CD14-positive monocyte (primary cell): ENCODE measurements around the gene BICRAL. TPM values are rescaled to one million over a fixed set of nuclear protein-coding genes. Genes with fewer than 3 reads are reported as not detected.
"Not testable (repeated sequence)": the region's sequence is repeated elsewhere in the genome, so short reads cannot be mapped to it uniquely, and the experiment has no call there.

Experiments used
- DNase-seq, 3 donors: peaks; one replicate each; pipeline ENCODE4 v3.0.0-alpha.2; 2011 to 2022
- H2AFZ ChIP-seq: 2 replicates; pipeline ENCODE4 v1.6.0; 2012; ENCODE audit warnings: mild to moderate bottlenecking, low read depth, low read length, inconsistent platforms; ENCODE audit not compliant: insufficient read depth, poor library complexity, severe bottlenecking
- H3K27ac ChIP-seq, 2 donors: 1 replicate in 1 of 2; 2 replicates in 1 of 2; pipeline ENCODE4 v1.5.1; 2012 to 2013; ENCODE audit warnings: low read length in 2 of 2, control low read depth in 1 of 2, inconsistent platforms in 1 of 2, low read depth in 1 of 2, mild to moderate bottlenecking in 1 of 2
- H3K27me3 ChIP-seq, 2 donors: one replicate each; pipeline versions ENCODE4 v1.6.0 to v1.6.1; 2011 to 2013; ENCODE audit warnings: low read length in 2 of 2; ENCODE audit not compliant: control insufficient read depth in 2 of 2, insufficient read depth in 2 of 2
- H3K36me3 ChIP-seq, 2 donors: replicated peaks in 1 of 2; 1 replicate in 1 of 2; 2 replicates in 1 of 2; pipeline versions ENCODE4 v1.5.1 to v1.6.1; 2012 to 2013; ENCODE audit warnings: low read length in 2 of 2, control low read depth in 1 of 2, inconsistent platforms in 1 of 2, mild to moderate bottlenecking in 1 of 2; ENCODE audit not compliant: insufficient read depth in 2 of 2, control insufficient read depth in 1 of 2
- H3K4me1 ChIP-seq, 2 donors: 1 replicate in 1 of 2; 2 replicates in 1 of 2; pipeline versions ENCODE4 v1.5.1 to v1.6.1; 2012 to 2013; ENCODE audit warnings: low read length in 2 of 2, control low read depth in 1 of 2, inconsistent platforms in 1 of 2, mild to moderate bottlenecking in 1 of 2, moderate library complexity in 1 of 2; ENCODE audit not compliant: insufficient read depth in 2 of 2, control insufficient read depth in 1 of 2
- H3K4me2 ChIP-seq: replicated peaks from 2 replicates; pipeline ENCODE3; 2012; ENCODE audit warnings: low read length, moderate library complexity, mild to moderate bottlenecking; ENCODE audit not compliant: poor library complexity, severe bottlenecking; ENCODE audit errors: extremely low read depth
- H3K4me3 ChIP-seq, 3 experiments: fragments of 200-600 bp in 1 of 3; sonication (generic) in 1 of 3; replicated peaks in 1 of 3; 1 replicate in 2 of 3; 2 replicates in 1 of 3; pipeline ENCODE4 v1.5.1; 2011 to 2013; ENCODE audit warnings: low read length in 3 of 3, mild to moderate bottlenecking in 3 of 3, control low read depth in 2 of 3, low read depth in 2 of 3, inconsistent platforms in 1 of 3, moderate library complexity in 1 of 3
- H3K79me2 ChIP-seq: 2 replicates; pipeline ENCODE4 v1.6.0; 2012; ENCODE audit warnings: mild to moderate bottlenecking, control low read depth, inconsistent platforms, low read length, moderate library complexity; ENCODE audit not compliant: insufficient read depth
- H3K9ac ChIP-seq: 2 replicates; pipeline ENCODE4 v1.6.0; 2017; ENCODE audit warnings: low read length, mild to moderate bottlenecking; ENCODE audit not compliant: insufficient read depth, poor library complexity, severe bottlenecking
- H3K9me3 ChIP-seq, 2 donors: replicated peaks in 1 of 2; 1 replicate in 1 of 2; 2 replicates in 1 of 2; pipeline versions ENCODE4 v1.5.1 to v1.6.1; 2012 to 2013; ENCODE audit warnings: low read length in 2 of 2, control low read depth in 1 of 2; ENCODE audit not compliant: control insufficient read depth in 1 of 2, insufficient read depth in 1 of 2
- H4K20me1 ChIP-seq: 2 replicates; pipeline ENCODE4 v1.6.0; 2012; ENCODE audit warnings: mild to moderate bottlenecking, low read length, control low read depth, moderate library complexity; ENCODE audit not compliant: insufficient read depth
- H3K27ac Mint-ChIP-seq, 7 donors: one replicate each; pipeline ENCODE4 v1.8.0; 2020; ENCODE audit warnings: mild to moderate bottlenecking in 7 of 7, mixed read lengths in 7 of 7, moderate library complexity in 6 of 7, inconsistent platforms in 2 of 7
- H3K27me3 Mint-ChIP-seq, 3 donors: one replicate each; pipeline ENCODE4 v1.8.0; 2021 to 2022; ENCODE audit warnings: low read depth in 3 of 3, mild to moderate bottlenecking in 3 of 3, mixed read lengths in 3 of 3, moderate library complexity in 3 of 3, inconsistent platforms in 1 of 3
- H3K36me3 Mint-ChIP-seq, 2 donors: one replicate each; pipeline ENCODE4 v1.8.0; 2020; ENCODE audit warnings: mixed read lengths in 2 of 2, inconsistent platforms in 1 of 2, mild to moderate bottlenecking in 1 of 2
- H3K4me1 Mint-ChIP-seq: one replicate; pipeline ENCODE4 v1.8.0; 2020; ENCODE audit warnings: mild to moderate bottlenecking, mixed read lengths
- H3K4me3 Mint-ChIP-seq, 2 donors: one replicate each; pipeline ENCODE4 v1.8.0; 2020; ENCODE audit warnings: mild to moderate bottlenecking in 2 of 2, mixed read lengths in 2 of 2, moderate library complexity in 1 of 2
- H3K9me3 Mint-ChIP-seq, 7 donors: one replicate each; pipeline ENCODE4 v1.8.0; 2020 to 2022; ENCODE audit warnings: mixed read lengths in 7 of 7, mild to moderate bottlenecking in 6 of 7, moderate library complexity in 6 of 7, inconsistent platforms in 2 of 7
- WGBS: methylation state at CpG from one replicate; pipeline ENCODE4 v1.1.5; 2013; ENCODE audit warnings: missing lambda C conversion rate; ENCODE audit not compliant: insufficient coverage; 5-methylcytosine and 5-hydroxymethylcytosine counted together
- intact Hi-C, 2 donors: fragments of 100-400 bp; cut with micrococcal nuclease; formaldehyde crosslinking; loops; one replicate each; pipeline versions ENCODE4 v1.15.0 to v1.15.1; 2023
- polyA plus RNA-seq, 3 donors: library from polyadenylated mRNA; depleted of rRNA in 1 of 3; unstranded in 2 of 3; stranded (reverse) in 1 of 3; fragments of 300-500 nt in 2 of 3; fragments of >200 nt in 1 of 3; fragmentation: Illumina TruSeq in 2 of 3; gene quantifications; 1 replicate in 2 of 3; 2 replicates in 1 of 3; pipeline ENCODE4 v1.2.3, GENCODE V29; 2012 to 2021
- TF ChIP-seq, protein P1 (sequence below): fragments of 200-600 bp; IDR thresholded peaks from one replicate; pipeline ENCODE4 v1.8.0; 2022; ENCODE audit warnings: antibody characterized with exemption, mild to moderate bottlenecking

BICRAL gene
- polyA plus RNA-seq, 3 donors: 1.6 to 14.6 (median 2.2) TPM

DNA sequence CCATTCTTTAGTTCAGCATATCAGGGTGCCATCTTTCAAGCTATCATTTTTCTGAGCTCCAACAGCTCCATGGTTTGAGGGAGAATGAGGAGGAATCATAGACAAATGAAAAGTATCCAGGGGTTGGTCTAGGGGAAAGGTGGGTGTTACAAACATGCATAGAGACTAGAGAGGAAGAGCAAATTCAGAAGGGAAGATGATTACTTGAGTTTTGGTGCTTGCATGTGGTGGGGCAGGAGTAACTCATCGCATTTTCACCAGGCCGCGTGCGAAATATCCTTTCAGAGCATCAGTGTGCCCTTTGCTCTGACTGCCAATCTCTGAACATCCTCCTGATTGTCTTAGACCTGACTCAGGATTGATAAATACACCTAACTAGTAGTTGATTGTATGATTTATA, 7.7 kb upstream of the BICRAL start:
- Mint-ChIP-seq H3K27me3 (peaks cover 9 to 14% (median 10%) of the 10 kb centered on the region in 3 donors), H3K27ac (peak overlapping the region; percentile 95 to 99 (median 98)), H3K4me3 (peak overlapping the region; percentile 82 to 89), H3K9me3 (peaks cover 0 to 2% (median 0%) of the 10 kb centered on the region in 7 donors), H3K4me1 (peaks cover 56% of the 10 kb centered on the region), H3K36me3 (peaks cover 0 to 17% of the 10 kb centered on the region in 2 donors)
- peak overlapping the region in 2 of 3 experiments; percentile 71 to 78 for H3K4me3 ChIP-seq
- no CpG with 5 or more reads among the region's 4 CpGs for WGBS
- intact Hi-C loops: no loop called here
- H3K4me2 ChIP-seq: peak overlapping the region; percentile 83
- peak overlapping the region; percentile 74 for H3K9ac ChIP-seq
- TF ChIP-seq, protein P1, sequence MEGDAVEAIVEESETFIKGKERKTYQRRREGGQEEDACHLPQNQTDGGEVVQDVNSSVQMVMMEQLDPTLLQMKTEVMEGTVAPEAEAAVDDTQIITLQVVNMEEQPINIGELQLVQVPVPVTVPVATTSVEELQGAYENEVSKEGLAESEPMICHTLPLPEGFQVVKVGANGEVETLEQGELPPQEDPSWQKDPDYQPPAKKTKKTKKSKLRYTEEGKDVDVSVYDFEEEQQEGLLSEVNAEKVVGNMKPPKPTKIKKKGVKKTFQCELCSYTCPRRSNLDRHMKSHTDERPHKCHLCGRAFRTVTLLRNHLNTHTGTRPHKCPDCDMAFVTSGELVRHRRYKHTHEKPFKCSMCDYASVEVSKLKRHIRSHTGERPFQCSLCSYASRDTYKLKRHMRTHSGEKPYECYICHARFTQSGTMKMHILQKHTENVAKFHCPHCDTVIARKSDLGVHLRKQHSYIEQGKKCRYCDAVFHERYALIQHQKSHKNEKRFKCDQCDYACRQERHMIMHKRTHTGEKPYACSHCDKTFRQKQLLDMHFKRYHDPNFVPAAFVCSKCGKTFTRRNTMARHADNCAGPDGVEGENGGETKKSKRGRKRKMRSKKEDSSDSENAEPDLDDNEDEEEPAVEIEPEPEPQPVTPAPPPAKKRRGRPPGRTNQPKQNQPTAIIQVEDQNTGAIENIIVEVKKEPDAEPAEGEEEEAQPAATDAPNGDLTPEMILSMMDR: no peak
- no peaks in the 10 kb centered on the region for H3K79me2 ChIP-seq
- peaks cover 32 to 49% of the 10 kb centered on the region in 2 donors for H3K4me1 ChIP-seq
- no peak for DNase-seq
- no peaks in the 10 kb centered on the region for H4K20me1 ChIP-seq
- peaks cover 0 to 5% of the 10 kb centered on the region in 2 donors for H3K27me3 ChIP-seq
- no peaks in the 10 kb centered on the region for H3K9me3 ChIP-seq
- H3K36me3 ChIP-seq: no peaks in the 10 kb centered on the region
- H3K27ac ChIP-seq: peak overlapping the region; percentile 86 to 97
- peak overlapping the region; percentile 6 for H2AFZ ChIP-seq

DNA sequence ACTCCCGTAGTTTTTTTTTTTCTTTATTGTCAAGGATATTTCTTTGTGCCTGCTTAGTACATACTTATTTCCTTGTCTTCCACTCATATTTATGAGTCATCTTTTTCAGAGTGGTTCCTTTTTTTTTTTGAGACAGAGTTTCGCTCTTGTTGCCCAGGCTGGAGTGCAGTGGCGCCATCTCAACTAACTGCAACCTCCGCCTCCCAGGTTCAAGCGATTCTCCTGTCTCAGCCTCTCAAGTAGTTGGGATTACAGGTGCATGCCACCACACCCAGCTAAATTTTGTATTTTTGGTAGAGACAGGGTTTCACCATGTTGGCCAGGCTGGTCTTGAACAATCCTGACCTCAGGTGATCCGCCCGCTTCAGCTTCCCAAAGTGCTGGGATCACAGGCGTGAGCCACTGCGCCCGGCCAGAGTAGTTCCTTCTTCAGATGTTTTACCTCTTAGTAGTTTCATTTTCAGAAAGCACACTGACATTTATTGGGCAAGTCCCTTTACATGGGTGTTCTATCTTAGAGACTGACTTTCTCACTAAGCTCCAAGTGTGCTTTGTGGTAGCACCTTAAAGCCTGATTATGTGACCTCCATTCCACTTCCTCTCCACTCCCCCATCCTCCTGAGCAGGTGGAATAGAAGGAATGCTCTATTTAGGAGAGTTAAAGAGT, 6.9 kb upstream of the BICRAL start:
- H3K79me2 ChIP-seq, H3K9me3 Mint-ChIP-seq, intact Hi-C loops, H3K36me3 ChIP-seq, H3K27me3 ChIP-seq, H4K20me1 ChIP-seq, H3K9me3 ChIP-seq: not testable (repeated sequence)
- Histone ChIP-seq H3K4me3 (peak overlapping the region; percentile 26 to 78 (median 71)), H3K27ac (peak overlapping the region; percentile 86 to 97), H3K9ac (peak overlapping the region; percentile 74), H3K4me1 (peaks cover 32 to 49% of the 10 kb centered on the region in 2 donors), H3K4me2 (peak overlapping the region; percentile 83), H2AFZ (peak overlapping the region; percentile 82)
- Mint-ChIP-seq H3K4me1 (peaks cover 51% of the 10 kb centered on the region), H3K36me3 (peaks cover 0 to 12% of the 10 kb centered on the region in 2 donors), H3K4me3 (peak overlapping the region; percentile 82 to 89), H3K27ac (peak overlapping the region; percentile 95 to 99 (median 98)), H3K27me3 (peaks cover 8 to 14% (median 10%) of the 10 kb centered on the region in 3 donors)
- 0% methylated on average over 6 of the region's 10 CpGs for WGBS
- peak; percentile 71 to 85 (median 85) for DNase-seq
